GM12872 (cell line): Measurements from ENCODE around the gene RCVRN.

Experiments used
- TF ChIP-seq, protein P1 (sequence below): IDR thresholded peaks from 3 replicates; pipeline ENCODE4 v1.5.1; 2011; ENCODE audit warnings: low read depth, mild to moderate bottlenecking, low read length, moderate library complexity; ENCODE audit not compliant: insufficient read depth

The RCVRN gene

DNA sequence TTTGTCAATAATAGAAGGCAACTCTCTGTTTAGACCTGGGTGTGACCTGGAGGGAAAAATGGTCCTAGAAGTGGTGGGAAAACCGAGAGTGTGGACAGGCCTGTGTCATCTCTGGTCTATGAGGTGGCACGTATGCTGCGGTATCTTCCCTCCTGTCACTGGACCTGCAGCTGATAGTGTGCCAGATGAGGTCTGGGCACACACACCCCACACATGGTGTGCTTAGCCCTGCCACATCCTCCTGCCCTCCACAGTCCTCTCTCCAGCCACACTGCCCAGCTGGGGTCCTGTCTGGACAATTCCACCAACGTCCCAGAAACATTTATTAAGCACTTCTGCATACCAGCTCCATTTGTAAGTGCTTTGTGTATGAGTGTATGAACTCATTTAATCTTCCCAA, 42.1 kb downstream of the RCVRN start:
- TF ChIP-seq, protein P1, sequence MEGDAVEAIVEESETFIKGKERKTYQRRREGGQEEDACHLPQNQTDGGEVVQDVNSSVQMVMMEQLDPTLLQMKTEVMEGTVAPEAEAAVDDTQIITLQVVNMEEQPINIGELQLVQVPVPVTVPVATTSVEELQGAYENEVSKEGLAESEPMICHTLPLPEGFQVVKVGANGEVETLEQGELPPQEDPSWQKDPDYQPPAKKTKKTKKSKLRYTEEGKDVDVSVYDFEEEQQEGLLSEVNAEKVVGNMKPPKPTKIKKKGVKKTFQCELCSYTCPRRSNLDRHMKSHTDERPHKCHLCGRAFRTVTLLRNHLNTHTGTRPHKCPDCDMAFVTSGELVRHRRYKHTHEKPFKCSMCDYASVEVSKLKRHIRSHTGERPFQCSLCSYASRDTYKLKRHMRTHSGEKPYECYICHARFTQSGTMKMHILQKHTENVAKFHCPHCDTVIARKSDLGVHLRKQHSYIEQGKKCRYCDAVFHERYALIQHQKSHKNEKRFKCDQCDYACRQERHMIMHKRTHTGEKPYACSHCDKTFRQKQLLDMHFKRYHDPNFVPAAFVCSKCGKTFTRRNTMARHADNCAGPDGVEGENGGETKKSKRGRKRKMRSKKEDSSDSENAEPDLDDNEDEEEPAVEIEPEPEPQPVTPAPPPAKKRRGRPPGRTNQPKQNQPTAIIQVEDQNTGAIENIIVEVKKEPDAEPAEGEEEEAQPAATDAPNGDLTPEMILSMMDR: no peak

DNA sequence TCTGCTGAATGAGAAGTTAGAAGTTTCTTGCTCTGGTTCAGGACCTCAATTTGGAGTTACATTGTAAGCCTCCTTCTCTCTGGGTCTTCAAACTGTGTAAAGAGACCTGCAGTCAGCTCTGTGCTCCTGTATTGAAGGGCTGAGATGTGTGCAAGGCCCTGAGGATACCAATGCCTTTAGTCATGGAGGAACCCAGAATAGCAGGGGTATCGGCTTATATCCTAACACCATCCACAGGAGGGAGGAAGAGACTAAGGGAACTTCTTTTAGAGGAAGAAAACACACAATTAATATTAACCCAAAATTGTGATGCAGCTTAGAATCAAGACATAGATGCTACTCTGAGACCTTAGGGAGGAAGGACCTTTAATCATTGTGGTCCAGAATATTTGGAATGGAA, 42.9 kb downstream of the RCVRN start:
- TF ChIP-seq, protein P1: no peak

GRCh38 chr17:9860851-9861250, 44.2 kb downstream of the RCVRN start:
- TF ChIP-seq, protein P1: no peak

DNA sequence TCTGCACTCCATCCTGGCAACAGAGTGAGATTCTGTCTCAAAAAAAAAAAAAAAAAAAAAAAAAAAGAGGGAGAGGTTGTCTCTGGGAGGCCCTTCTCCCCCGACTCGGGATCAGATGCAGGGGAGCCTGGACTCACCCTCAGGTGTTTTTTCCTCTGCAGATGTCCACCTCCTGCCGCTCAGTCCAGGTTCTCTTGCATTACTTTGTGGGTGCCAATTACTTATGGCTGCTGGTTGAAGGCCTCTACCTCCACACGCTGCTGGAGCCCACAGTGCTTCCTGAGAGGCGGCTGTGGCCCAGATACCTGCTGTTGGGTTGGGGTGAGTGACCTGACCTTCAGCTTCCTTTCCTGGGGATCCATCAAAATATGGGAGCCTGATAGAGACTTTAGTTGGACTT, 45.3 kb downstream of the RCVRN start:
- TF ChIP-seq, protein P1: no peak

DNA sequence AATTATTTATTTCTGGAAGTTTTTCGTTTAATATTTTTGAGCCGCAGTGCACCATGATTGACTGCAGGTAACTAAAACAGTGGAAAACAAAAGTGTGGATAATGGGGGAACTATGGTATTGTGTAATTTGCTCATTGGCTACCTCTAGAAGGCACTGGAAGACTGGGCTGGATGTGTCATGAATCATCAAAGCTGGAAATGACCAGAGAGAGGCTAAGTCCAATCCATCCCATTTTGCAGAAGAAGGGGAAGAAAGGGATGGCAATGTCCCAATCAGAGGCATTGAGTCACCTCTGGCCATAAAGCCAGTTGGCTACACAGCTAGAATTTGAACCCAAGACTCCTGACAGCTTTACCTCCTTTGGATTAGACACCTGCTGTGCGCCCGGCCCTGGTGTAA, 50.0 kb downstream of the RCVRN start:
- TF ChIP-seq, protein P1: no peak

DNA sequence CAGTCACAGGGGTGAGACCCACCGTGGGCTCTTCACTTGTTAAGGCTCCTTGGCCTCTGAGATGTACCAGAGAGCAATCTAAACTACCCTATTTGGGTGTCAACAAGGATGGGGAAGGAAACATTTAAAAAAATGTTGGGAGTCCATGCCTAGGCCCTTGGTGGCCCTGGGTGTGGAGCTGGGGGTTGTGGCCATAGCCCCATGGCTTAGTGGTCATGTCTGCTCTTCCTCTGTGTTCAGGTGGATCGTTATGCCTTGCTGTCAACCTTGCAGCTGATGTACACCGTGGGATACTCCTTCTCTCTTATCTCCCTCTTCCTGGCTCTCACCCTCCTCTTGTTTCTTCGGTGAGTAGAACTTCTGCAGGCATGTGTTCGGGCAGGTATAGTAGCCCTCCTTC, 50.8 kb downstream of the RCVRN start:
- TF ChIP-seq, protein P1: no peak

GRCh38 chr17:9850151-9850550, 54.9 kb downstream of the RCVRN start:
- TF ChIP-seq, protein P1: no peak
